GM21390 (cell line): ENCODE measurements around the gene GBP3.
"Not testable (repeated sequence)": the region's sequence is repeated elsewhere in the genome, so short reads cannot be mapped to it uniquely, and the experiment has no call there.

Experiments
- ATAC-seq: cut with Tn5 transposase; IDR thresholded peaks from one replicate; pipeline ENCODE4 v1.9.1; 2021; ENCODE audit not compliant: unreplicated experiment

GBP3 gene

DNA sequence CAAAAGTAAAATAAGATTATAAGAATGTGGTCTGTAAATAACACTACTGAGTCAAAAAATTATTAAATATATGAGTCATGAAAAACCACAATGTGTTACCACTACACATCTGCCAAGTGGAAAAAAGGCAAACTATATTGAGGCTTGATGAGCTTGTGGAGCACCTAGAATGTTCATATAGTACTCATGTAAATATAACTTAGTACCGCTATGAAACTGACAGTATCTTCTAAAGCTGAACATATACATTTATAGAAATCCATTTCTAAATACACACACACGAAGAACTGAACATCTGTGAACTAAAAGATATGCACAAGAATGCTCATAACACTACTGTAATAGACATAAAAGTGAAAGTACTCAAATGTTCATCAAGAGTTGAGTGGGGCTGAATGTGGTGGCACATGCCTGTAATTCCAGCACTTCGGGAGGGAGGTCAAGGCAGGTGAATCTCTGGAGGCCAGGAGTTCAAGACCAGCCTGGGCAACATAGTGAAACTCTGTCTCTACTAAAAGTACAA is 18.5 kb upstream of the GBP3 start:
- ATAC-seq, result peak; percentile 94

DNA sequence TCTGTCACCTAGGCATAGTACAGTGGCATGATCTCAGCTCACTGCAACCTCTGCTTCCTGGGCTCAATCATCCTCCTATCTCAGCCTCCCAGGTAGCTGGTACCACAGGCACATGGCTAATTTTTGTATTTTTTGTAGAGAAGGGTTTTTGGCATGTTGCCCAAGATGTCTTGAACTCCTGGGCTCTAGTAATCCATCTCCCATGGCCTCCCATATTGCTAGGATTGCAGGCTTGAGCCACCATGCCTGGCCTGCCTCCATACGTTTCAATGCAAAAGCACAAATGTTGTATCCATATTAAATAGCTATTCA is 17.6 kb upstream of the GBP3 start:
- no peak for ATAC-seq

DNA sequence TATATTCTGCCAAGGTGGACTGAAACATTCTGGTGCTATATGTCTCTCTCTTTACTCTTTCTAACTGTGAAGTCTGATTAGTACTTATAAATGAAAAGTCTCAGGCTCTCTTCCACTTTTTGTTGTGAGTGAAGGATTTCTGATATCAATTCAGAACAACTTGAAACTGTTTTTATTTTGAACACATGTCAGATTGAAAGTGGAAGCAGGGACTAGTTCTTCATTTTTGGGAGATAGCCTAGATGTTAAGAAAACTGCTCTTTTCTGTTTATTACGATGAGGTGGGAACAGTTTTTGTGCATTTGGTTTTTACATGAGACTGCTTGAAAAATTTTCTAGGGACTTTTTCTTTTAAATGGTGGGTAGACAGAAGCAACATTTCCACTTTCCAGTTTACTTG is 14.5 kb upstream of the GBP3 start:
- no peak for ATAC-seq

DNA sequence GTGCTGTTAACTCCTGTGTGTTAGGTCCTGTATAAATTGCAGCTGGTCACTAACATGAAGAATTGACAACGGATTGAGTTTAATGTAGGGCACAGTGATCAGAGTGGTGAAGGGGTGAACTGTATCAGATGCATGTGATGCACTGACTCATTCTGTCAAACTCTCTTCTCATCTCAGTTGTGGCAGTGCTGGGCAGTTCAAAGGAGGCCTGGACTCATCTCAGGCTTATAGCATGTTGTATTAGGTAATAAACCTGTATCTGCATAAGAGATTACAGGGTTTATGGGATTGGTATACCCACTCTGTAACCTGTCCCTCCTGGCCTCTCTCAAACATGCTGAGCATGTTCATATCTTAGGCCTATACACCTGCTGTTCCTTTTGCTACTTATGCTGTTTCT is 12.4 kb upstream of the GBP3 start:
- no peak for ATAC-seq

DNA sequence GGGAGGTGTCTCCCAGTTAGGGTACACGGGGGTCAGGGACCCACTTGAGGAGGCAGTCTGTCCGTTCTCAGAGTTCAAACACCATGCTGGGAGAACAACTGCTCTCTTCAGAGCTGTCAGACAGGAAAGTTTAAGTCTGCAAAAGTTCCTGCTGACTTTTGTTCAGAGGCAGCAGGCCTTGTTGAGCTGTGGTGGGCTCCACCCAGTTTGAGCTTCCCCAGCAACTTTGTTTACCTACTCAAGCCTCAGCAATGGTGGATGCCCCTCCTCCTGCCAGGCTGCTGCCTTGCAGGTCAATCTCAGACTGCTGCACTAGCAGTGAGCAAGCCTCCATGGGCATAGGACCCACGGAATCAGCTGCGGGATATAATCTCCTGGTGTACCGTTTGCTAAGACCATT is 11.3 kb upstream of the GBP3 start:
- not testable (repeated sequence) for ATAC-seq

DNA sequence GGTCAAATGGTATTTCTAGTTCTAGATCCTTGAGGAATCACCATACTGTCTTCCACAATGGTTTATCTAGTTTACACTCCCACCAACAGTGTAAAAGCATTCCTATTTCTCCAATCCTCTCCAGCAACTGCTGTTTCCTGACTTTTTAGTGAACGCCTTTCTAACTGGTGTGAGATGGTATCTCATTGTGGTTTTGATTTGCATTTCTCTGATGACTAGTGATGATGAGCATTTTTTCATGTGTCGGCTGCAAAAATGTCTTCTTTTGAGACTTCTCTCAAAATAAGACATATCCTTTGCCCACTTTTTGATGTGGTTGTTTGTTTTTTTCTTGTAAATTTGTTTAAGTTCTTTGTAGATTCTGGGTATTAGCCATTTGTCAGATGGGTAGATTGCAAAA is 6.4 kb upstream of the GBP3 start:
- ATAC-seq, result not testable (repeated sequence)

DNA sequence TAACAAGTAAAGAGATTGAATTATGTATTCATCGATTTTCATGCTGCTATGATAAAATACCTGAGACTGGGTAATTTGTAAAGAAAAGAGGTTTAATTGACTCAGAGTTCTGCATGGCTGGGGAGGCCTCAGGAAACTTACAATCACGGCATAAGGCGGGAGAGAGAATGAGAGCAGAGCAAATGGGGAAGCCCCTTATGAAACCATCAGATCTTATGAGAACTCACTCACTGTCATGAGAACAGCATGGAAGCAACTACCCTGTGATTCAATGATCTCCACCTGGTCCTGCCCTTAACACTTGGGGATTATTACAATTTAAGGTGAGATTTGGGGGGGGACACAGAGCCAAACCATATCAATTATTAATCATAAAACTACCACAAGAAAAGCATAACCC is 3.3 kb upstream of the GBP3 start:
- no peak for ATAC-seq

DNA sequence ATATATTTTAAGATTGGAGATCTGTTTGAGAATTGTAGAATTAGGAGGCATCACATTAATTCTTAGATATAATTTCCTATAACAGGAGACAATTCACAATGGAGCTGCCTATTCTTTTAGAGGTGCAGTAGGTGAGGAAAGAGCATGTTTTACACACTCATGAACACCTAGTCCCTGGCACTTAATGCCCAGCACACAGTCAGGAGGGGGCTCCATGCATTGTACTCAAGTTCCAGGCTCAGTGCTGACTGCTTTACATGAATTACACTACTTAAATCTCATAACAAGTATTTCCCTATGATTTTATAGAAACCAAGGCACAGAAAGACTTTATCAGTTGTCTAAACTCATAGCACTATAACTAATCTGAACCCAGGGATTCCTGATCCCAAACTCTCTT is 360 bp upstream of the GBP3 start:
- ATAC-seq, result peak; percentile 6

DNA sequence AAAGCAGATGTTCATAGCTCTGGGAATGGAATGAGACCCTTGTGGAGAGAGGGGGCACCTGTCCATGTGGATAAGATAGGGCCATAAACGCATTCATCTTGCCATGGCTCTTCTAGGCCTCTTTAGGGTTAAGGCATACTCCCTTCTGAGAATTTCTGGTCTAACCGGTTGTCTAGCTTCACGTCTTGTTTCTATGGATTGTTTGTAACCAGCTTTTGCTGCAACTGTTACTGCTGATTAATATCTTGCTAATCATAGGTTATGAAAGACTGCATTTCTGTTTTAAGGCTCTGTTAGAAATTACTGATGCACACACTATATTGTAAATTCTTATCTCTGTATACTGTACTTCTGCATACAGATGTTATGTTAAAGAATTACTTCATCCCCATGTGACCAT is 4.3 kb downstream of the GBP3 start:
- ATAC-seq, result not testable (repeated sequence)

DNA sequence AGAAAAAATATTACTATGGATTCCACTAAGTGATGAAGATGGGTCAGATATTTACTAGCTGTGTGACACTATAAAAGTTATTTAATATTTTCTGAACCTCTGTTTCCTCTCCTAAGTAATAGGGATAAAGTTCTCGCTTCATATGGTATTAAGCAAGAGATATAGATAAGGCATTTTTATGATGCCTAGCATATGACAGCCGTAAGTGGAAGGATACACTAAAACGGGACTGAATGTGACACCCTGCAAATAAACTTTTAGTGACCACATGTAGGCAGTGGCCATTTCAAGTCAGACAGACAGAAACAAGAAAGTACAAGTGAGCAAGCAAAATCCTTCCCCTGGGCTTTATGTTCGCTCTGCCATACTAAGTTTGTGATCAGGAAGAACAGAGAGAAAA is 14.2 kb downstream of the GBP3 start:
- no peak for ATAC-seq

DNA sequence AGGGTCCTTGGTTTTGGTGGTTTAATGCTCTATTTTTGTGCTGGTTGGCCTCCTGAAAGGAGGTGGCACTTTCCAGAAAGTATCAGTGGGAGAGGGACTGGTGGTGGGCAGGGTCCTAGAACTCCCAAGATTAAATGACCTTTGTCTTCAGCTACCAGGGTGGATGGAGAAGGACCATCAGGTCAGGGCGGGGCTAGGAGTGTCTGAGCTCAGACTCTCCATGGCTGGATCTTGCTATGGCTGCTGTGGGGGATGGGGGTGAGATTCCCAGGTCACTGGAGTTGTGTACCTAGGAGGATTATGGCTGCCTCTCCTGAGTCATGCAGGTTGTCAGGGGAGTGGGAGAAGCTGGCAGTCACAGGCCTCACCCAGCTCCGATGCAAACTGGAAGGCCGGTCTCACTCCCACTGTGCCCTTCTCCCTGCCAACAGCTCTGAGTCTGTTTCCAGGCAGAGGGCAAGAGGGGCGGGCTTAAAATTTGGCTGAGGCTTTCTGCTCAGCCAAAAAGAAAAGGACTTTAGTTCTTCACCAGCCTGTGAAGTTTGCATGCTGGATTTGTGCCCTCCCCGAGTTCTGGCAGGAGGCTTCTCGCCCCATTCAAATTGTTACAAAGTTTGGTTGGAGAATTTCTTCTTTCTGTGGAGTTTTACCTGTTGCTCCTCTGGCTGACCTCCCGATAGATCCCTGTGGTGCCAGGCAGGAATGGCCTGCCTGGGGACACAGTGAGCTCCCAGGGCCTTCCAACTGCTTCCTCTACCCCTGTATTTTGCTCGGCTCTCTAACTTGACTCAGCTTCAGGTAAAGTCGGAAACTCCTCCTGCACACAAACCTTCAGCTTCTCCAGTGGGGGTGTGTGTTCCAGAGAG is 17.1 kb downstream of the GBP3 start:
- ATAC-seq, result no peak

DNA sequence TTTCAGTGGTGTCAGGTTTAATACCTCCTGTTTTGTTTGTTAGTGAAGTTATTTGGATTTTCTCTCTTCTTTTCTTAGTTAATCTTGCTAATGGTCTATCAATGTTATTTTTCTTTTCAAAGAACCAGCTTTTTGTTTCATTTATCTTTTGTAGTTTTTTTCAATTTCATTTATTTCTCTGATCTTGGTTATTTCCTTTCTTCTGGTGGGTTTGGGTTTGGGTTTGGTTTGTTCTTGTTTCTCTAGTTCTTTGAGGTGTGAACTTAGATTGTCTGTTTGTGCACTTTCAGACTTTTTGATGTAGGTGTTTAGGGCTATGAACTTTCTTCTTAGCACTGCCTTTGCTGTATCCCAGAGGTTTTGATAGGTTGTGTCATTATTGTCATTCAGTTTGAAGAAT is 20.5 kb downstream of the GBP3 start:
- not testable (repeated sequence) for ATAC-seq

DNA sequence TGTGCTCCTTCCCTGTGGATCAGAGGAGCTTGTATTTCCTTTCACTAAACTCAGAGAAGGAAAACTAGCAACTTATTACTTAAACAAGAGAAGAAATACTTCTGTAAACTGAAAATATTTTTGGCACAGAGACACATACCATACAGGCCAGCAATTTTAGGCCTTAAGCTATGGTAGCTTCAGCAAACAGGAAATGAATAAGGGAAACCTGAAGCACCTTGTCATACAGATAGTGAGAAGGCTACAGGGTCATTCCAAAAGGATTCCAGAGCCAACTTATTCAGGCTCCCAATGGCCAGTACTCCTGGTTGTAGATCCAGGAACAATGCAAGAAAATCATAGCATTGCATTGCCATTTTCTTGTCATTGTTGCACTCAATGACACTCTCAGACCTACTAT is 21.2 kb downstream of the GBP3 start:
- ATAC-seq, result no peak

DNA sequence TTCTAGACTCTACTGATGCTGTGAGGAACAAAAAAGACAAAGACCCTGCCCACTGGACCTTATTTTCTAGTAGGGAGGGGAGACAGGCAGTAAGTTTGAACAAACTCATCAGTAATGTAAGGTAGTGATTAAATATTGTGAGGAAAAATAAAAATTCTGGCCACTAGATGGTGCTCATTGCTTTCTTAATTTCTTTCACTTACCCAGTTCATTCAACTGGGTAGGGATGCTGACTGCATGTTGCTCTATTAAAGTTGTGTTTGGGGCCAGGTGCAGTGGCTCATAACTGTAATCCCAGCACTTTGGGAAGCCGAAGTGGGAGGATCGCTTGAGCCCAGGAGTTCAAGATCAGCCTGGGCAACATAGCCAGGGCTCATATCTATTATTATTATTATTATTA is 23.9 kb downstream of the GBP3 start:
- peak; percentile 90 for ATAC-seq

DNA sequence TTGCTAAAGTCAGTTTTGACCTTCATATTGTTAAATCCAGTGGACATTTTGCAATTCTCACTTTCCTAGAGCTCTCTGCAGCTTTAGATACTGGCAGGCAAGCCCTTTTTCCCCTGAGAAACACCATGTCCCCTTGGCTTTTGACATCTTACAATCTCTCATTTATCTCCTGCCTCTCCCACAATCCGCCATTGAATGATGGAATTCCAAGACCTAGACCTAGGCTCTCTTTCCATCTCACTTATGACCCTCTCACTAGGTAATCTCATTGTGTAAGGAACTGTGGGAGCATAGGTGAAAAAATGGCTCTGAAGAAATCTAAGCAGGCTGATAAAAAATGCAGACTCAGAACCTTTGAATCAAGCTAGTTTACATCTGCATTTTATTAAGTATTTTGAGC is 32.2 kb downstream of the GBP3 start:
- ATAC-seq, result no peak

DNA sequence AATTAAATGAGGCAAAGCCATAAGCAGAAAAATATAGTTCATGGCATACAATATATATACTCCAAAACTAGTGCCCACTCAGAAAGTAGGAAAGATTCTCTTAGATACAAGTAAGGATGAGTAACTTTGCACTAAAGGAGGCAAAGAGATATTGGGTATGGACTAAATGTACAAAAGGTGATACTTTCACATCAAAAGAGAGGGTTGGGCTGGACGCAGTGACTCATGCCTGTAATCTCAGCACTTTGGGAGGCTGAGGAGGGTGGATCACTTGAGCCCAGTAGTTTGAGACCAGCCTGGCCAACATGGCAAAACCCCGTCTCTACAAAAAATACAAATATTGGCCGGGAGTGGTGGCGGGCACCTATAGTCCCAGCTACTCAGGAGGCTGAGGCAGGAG is 37.0 kb downstream of the GBP3 start:
- ATAC-seq, result no peak

DNA sequence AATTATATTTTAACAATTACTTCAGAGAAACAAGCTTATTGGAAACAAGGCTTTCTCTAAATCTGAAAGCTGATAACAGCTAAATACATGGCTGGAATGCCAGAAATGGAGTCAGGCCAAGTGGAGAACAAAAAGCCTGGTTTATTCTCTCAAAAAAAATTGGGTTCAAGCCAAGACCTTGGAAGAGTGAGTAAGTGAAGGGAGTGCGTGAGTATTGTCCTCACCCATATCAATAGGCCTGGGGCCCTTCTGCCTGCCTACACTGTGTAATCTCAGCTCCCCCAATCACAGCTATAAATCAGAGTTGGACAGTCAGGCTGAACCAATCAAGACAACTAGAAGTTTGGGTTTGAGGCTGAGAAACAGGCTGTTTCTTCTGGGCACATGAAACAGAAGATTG is 37.6 kb downstream of the GBP3 start:
- ATAC-seq, result no peak

DNA sequence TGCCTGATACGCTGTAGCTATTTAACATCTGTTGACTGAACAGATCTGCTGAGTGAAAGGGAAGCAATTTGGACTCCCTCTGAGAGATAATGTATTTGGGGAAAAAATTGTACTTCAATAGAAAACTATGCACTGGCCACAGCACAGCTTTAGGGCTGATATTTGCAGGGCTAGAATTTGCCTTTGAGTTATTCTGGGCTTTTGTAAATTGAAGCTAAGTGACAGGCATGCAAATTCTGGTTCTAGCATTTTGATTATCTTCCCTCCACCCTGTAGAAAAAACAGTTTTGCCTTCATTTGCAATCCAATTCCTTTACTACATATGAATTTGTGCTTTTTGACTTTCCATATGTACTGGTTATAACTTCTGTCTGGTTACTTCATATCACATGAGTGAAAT is 38.1 kb downstream of the GBP3 start:
- no peak for ATAC-seq

DNA sequence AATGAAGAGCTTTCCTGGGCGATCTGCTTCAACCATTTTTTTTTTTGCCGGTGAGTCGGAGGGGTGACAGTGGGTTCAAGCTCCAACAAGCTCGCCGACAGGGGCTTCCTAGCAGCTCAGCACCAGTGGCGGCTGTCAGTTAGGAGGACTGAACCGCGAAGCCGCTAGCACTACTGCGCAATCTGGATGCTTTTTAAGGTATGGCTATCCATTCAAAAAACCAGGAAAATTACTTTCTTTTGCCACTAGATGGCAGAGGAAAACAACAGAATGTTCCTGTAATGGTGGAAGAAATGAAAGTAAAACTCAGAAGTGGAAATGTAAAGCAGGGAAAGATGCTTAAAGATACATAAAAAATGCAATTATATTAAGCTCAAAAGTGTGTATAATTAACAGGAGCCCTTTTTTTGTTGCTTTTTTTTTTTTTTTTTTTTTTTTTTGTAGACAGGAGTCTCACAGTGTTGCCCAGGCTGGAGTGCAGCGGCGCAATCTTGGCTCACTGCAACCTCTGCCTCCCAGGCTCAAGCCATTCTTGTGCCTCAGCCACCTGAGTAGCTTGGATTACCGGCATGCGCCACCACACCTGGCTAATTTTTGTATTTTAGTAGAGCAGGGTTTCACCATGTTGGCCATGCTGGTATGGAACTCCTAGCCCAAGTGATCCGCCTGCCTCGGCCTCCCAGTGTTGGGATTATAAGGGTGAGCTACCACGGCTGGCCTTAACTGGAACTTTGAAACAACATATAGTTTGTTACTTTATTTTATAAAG is 38.7 kb downstream of the GBP3 start:
- peak; percentile 49 for ATAC-seq

DNA sequence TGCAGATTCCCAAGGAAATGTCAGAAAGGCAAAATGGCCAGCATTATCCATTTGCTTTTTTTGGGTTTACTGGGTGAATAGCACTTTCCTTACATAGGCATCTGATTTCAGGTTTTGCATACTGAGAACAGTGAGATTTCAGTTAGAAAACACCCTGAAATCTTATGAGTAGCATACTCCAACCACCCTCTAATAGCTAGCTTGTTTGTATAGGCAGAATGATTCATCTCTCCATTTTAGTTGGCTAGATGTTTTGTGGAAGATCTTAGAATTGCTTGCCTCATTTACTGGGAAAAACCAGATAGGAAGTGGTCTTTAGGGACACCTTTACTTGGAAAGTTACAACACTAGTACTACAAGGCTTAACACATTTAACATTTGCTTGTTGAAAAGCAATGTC is 40.6 kb downstream of the GBP3 start:
- no peak for ATAC-seq

DNA sequence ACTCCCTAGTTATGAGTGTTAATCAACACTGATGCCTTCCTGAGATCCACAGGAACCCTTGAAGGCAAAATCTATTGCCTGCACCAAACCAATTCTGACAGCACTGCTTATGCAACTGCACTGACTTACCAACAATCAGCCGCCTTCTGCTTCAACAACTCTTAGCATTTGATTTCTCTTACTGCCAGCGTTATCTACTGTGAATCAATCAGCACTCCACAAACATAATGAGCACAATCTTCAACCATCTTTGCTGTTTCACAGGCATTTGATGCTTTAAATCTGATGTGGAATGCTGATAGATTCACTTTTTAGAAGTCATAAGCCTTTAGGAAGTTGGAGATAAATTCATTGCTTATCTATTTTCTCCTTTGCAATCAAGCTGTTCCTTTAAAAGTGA is 41.2 kb downstream of the GBP3 start:
- not testable (repeated sequence) for ATAC-seq

DNA sequence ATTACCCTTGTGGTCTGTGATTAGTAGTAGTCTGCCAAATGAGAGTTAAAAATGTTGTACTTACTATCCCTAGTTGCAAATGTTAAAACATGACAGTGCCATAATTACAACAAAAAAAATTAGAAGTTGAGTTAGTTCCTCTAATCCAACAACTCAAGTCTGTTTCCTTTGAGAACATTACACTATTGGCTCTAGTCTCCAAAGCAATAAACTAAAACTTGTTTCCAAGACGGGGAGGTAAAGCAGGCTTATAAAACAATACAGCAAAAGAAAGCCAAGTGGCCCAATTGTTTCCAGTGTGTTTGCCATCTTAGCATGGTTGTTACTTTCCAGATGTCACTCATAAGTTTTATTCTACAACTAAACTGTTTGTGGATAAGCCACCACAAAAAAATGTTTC is 41.8 kb downstream of the GBP3 start:
- ATAC-seq, result no peak
